Measurements from ENCODE around the gene KATNAL2.

GRCh38 chr18:47100212-47100831, 182.9 kb downstream of the KATNAL2 start:
- TF ChIP-seq GATA2 (IDR thresholded peaks at IDR 0.05; ENCODE audit: low read depth, low read length): no peak
- TF ChIP-seq GATA3 (IDR thresholded peaks at IDR 0.05; ENCODE audit: low read depth, low read length): no peak
